WTC11 (cell line): ENCODE data around the gene NFATC3. TPM values are rescaled to one million over a fixed set of nuclear protein-coding genes. Genes with fewer than 3 reads are reported as not detected.

Experiments used
- ATAC-seq: fragments of 200-7000 bp; cut with Tn5 transposase; 2 replicates; pipeline ENCODE4 v1.10.0; 2021; ENCODE audit warnings: mild to moderate bottlenecking, moderate library complexity
- CTCF ChIA-PET: fragments of 300-600 bp; sonication (Branson Sonifier 250); formaldehyde crosslinking; loops from one replicate; lab custom pipeline; 2021; ENCODE audit warnings: antibody characterized with exemption; lab: Charles Lee
- POLR2A ChIA-PET: fragments of 350-600 bp; sonication (Branson Sonifier 250); formaldehyde crosslinking; loops from one replicate; lab custom pipeline; 2021; ENCODE audit warnings: antibody characterized with exemption; lab: Charles Lee
- DNase-seq: peaks from one replicate; pipeline ENCODE4 v3.0.0; 2021; ENCODE audit warnings: low spot score
- H3K27ac Mint-ChIP-seq: 2 replicates; pipeline ENCODE4 v1.8.0; 2021; ENCODE audit warnings: mixed read lengths
- H3K27me3 Mint-ChIP-seq: 2 replicates; pipeline ENCODE4 v1.8.0; 2021; ENCODE audit warnings: low read depth, mild to moderate bottlenecking, moderate library complexity, mixed read lengths
- H3K36me3 Mint-ChIP-seq: 2 replicates; pipeline ENCODE4 v1.8.0; 2021; ENCODE audit warnings: mixed read lengths
- H3K4me1 Mint-ChIP-seq: 2 replicates; pipeline ENCODE4 v1.8.0; 2022; ENCODE audit warnings: mixed read lengths
- H3K4me3 Mint-ChIP-seq: 2 replicates; pipeline ENCODE4 v1.8.0; 2021; ENCODE audit warnings: mild to moderate bottlenecking, moderate library complexity, mixed read lengths
- H3K9me3 Mint-ChIP-seq: 2 replicates; pipeline ENCODE4 v1.8.0; 2021; ENCODE audit warnings: mixed read lengths
- AR ChIP-seq: fragments of 250-450 bp; sonication (Bioruptor Pico); IDR thresholded peaks from 2 replicates; pipeline ENCODE4 v1.9.0; 2021; ENCODE audit warnings: mild to moderate bottlenecking
- ARID4B ChIP-seq: sonication (generic); formaldehyde crosslinking; IDR thresholded peaks from 2 replicates; pipeline ENCODE4 v1.8.0; 2023; ENCODE audit warnings: missing genetic modification reagents, mild to moderate bottlenecking, borderline replicate concordance
- CREM ChIP-seq: sonication (generic); formaldehyde crosslinking; IDR thresholded peaks from 2 replicates; pipeline ENCODE4 v1.8.1; 2022; ENCODE audit warnings: mild to moderate bottlenecking, missing genetic modification reagents, moderate library complexity
- E2F5 ChIP-seq: sonication (generic); formaldehyde crosslinking; IDR thresholded peaks from 2 replicates; pipeline ENCODE4 v1.8.1; 2022; ENCODE audit warnings: mild to moderate bottlenecking, moderate library complexity, missing genetic modification reagents
- EMX1 ChIP-seq: fragments of 250-450 bp; sonication (Bioruptor Pico); IDR thresholded peaks from 2 replicates; pipeline ENCODE4 v1.8.0; 2021; ENCODE audit warnings: mild to moderate bottlenecking
- ESRRA ChIP-seq: sonication (generic); formaldehyde crosslinking; IDR thresholded peaks from 2 replicates; pipeline ENCODE4 v1.8.1; 2022; ENCODE audit warnings: mild to moderate bottlenecking, missing genetic modification reagents, borderline replicate concordance
- ETV6 ChIP-seq: sonication (generic); formaldehyde crosslinking; IDR thresholded peaks from 2 replicates; pipeline ENCODE4 v1.8.1; 2022; ENCODE audit warnings: mild to moderate bottlenecking, missing genetic modification reagents
- FOXP1 ChIP-seq: sonication (generic); formaldehyde crosslinking; IDR thresholded peaks from 2 replicates; pipeline ENCODE4 v1.8.0; 2022; ENCODE audit warnings: missing genetic modification reagents, mild to moderate bottlenecking, moderate library complexity, borderline replicate concordance
- IRF2 ChIP-seq: sonication (generic); formaldehyde crosslinking; IDR thresholded peaks from 2 replicates; pipeline ENCODE4 v1.8.0; 2022; ENCODE audit warnings: low read depth, missing genetic modification reagents, borderline replicate concordance
- JAZF1 ChIP-seq: fragments of 250-450 bp; sonication (Bioruptor Pico); IDR thresholded peaks from 2 replicates; pipeline ENCODE4 v1.9.0; 2021; ENCODE audit warnings: moderate library complexity, mild to moderate bottlenecking, inconsistent platforms
- JUN ChIP-seq: sonication (generic); formaldehyde crosslinking; IDR thresholded peaks from 2 replicates; pipeline ENCODE4 v1.8.0; 2023; ENCODE audit warnings: mild to moderate bottlenecking, missing genetic modification reagents
- NFE2L1 ChIP-seq: sonication (generic); formaldehyde crosslinking; IDR thresholded peaks from 2 replicates; pipeline ENCODE4 v1.8.1; 2023; ENCODE audit warnings: missing genetic modification reagents
- RORB ChIP-seq: fragments of 250-450 bp; sonication (Bioruptor Pico); IDR thresholded peaks from 2 replicates; pipeline ENCODE4 v1.9.0; 2021; ENCODE audit warnings: mild to moderate bottlenecking
- SMAD4 ChIP-seq: sonication (generic); formaldehyde crosslinking; IDR thresholded peaks from 2 replicates; pipeline ENCODE4 v1.8.0; 2022; ENCODE audit warnings: mild to moderate bottlenecking, missing genetic modification reagents
- SOX15 ChIP-seq: fragments of 250-450 bp; sonication (Bioruptor Pico); IDR thresholded peaks from 2 replicates; pipeline ENCODE4 v1.9.0; 2021; ENCODE audit warnings: mild to moderate bottlenecking
- SP1 ChIP-seq: sonication (generic); formaldehyde crosslinking; conservative IDR thresholded peaks from 2 replicates; pipeline ENCODE4 v1.8.1; 2022; ENCODE audit warnings: missing genetic modification reagents
- ZNF219 ChIP-seq: sonication (generic); formaldehyde crosslinking; IDR thresholded peaks from 2 replicates; pipeline ENCODE4 v1.8.0; 2023; ENCODE audit warnings: missing genetic modification reagents, mild to moderate bottlenecking, borderline replicate concordance
- ZNF232 ChIP-seq: sonication (generic); formaldehyde crosslinking; IDR thresholded peaks from 2 replicates; pipeline ENCODE4 v1.8.0; 2022; ENCODE audit warnings: mild to moderate bottlenecking, missing genetic modification reagents
- ZNF317 ChIP-seq: sonication (generic); formaldehyde crosslinking; IDR thresholded peaks from 2 replicates; pipeline ENCODE4 v1.8.1; 2023; ENCODE audit warnings: low read depth, mild to moderate bottlenecking, moderate library complexity, missing genetic modification reagents, borderline replicate concordance
- ZNF416 ChIP-seq: fragments of 250-450 bp; sonication (Bioruptor Pico); IDR thresholded peaks from 2 replicates; pipeline ENCODE4 v1.9.0; 2021; ENCODE audit warnings: mild to moderate bottlenecking, inconsistent platforms
- ZNF671 ChIP-seq: fragments of 250-450 bp; sonication (Bioruptor Pico); IDR thresholded peaks from 2 replicates; pipeline ENCODE4 v1.8.0; 2021; ENCODE audit warnings: mild to moderate bottlenecking
- total RNA-seq: library from RNA; stranded (reverse); gene quantifications from 3 replicates; pipeline ENCODE4 v1.2.3, GENCODE V29; 2021

NFATC3 gene
- total RNA-seq, 1 experiment from 2014 or later = 34.6 TPM

- no peak overlapping the region for H3K27ac Mint-ChIP-seq
- no peak for ATAC-seq
- TF ChIP-seq ZNF416 (CRISPR knock-in tag) = no peak
- TF ChIP-seq JAZF1 (CRISPR knock-in tag) = no peak
- TF ChIP-seq ESRRA (CRISPR knock-in tag) = no peak
- TF ChIP-seq IRF2 = no peak
- no peak for TF ChIP-seq AR (CRISPR knock-in tag)
- no peak for TF ChIP-seq CREM (CRISPR knock-in tag)
- TF ChIP-seq SMAD4 (CRISPR knock-in tag) = no peak
- TF ChIP-seq, all 79 proteins: peak for 0
- Mint-ChIP-seq H3K4me1 (peaks cover 20% of the 10 kb centered on the region), H3K36me3 (peaks cover 40% of the 10 kb centered on the region), H3K9me3 (no peaks in the 10 kb centered on the region), H3K4me3 (no peak overlapping the region), H3K27me3 (no peaks in the 10 kb centered on the region)
- ChIA-PET POLR2A (no interaction called here), CTCF (interaction anchor here (0.9 kb wide), 1 partner anchor 137 kb away, joined by 3 read pairs; no protein-coding TSS in a partner anchor)
- no peak for DNase-seq
These were observed 145.8 kb downstream of the NFATC3 start for GRCh38 chr16:68230956-68231355.

DNA sequence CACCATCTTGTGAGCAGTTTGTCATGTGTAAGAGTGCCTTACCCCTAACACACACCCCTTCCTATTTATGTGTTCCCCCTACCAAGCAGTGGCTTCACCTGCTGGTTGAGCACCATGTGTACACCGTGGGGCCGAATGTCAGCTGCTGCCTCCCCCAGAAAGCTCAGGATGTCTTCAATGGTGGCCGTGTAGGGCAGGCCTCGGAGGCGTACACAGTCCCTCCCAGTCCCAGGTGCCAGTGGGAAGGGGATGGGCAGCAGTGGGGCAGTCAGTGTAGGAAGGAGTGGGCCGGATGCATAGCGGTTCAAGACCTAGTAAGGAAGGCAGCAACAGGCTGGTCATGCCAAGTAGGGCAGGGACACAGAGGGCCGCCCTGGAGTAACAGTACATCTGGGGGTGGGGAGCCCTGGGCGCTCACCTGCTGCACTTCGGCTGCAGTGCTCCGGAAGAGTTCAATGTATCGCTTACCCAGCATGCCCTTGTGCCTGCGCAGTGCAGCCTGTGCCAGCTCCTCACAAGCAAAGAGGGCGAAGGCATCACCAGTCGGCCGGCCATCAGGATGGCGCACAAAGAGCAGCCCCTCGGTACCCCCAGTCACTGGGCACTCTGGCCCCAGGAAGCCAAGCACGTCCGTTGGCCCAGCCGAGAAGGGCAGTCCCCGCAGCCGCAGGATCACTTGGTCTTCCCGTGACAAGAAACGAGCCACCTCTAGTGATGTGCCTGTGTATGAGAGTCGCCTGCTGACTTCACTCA is 146.4 kb downstream of the NFATC3 start:
- CTCF ChIA-PET = interaction anchor here (0.9 kb wide), 1 partner anchor 138 kb away, joined by 3 read pairs; no protein-coding TSS in a partner anchor
- no peaks in the 10 kb centered on the region for H3K27me3 Mint-ChIP-seq
- peaks cover 40% of the 10 kb centered on the region for H3K36me3 Mint-ChIP-seq

More for the DNA sequence above, 146.4 kb downstream of the NFATC3 start:
- H3K27ac Mint-ChIP-seq = no peak overlapping the region
- H3K9me3 Mint-ChIP-seq = no peaks in the 10 kb centered on the region
- DNase-seq = no peak
- H3K4me1 Mint-ChIP-seq = peaks cover 20% of the 10 kb centered on the region
- no peak overlapping the region for H3K4me3 Mint-ChIP-seq
- TF ChIP-seq SOX15 (no peak), ZNF219 (no peak), RORB (CRISPR knock-in tag) (no peak), AR (CRISPR knock-in tag) (no peak), FOXP1 (CRISPR knock-in tag) (no peak), ARID4B (CRISPR knock-in tag) (no peak), NFE2L1 (CRISPR knock-in tag) (no peak), SP1 (no peak), EMX1 (CRISPR knock-in tag) (no peak), ZNF671 (CRISPR knock-in tag) (no peak), JUN (CRISPR knock-in tag) (no peak), ETV6 (CRISPR knock-in tag) (no peak), ZNF317 (CRISPR knock-in tag) (no peak), E2F5 (CRISPR knock-in tag) (no peak), ZNF232 (CRISPR knock-in tag) (no peak)
- POLR2A ChIA-PET = no interaction called here
- no peak for ATAC-seq
